GM19351 (cell line): ENCODE results near the gene CCSAP.
"Not testable (repeated sequence)": the region's sequence is repeated elsewhere in the genome, so short reads cannot be mapped to it uniquely, and the experiment has no call there.

ENCODE experiments used
- ATAC-seq: cut with Tn5 transposase; IDR thresholded peaks from one replicate; pipeline ENCODE4 v1.9.1; 2021; ENCODE audit warnings: mild to moderate bottlenecking, moderate library complexity; ENCODE audit not compliant: unreplicated experiment

CCSAP gene

DNA sequence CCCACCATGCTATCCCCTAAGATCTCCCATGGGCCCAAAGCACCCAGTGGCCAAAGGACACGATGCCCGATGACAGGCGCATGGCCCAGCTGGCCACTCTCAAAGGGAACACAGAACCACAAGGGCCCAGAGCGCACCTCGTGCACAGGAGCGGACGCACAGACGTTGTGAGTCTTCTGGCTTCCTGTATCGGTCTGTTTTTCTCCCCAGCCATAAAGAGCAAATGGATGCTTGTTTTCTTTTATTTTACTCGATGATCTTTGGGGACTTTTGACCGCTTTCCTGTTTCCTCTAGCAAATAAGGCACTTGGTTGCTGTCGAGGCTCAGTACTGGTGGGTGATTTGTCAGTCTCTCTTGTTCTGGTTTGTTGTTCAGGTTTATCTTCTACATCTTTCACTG is 16.2 kb downstream of the CCSAP start:
- ATAC-seq = no peak

DNA sequence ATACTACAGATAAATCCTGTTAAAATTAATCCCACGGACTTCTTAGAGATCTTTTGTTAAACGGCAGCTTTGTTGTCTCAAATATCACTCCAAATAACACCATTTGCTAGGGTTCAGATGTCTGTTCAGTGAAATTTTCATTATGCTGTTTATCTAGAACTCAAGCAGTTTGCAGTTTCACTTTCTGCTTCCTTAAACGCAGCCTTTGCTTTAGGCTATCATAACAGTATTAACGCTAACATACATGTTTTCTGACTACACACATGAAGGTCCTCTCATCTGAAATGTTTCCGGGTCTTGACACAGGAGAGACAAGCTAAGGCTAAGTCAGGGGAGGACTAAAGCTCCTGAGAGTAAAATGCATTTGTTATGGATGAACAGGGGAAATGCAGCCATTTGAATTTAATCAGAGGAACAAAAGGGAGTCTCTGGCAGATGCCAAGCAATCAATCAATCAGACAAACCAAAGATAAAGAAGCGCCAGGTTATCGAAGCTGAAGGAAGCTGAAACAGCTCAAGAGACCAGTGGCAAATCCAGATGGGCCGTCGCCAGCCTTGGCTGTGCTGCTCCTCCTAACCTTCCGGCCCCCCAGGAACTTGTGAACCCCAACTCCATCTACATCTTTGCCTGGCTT is 16.9 kb downstream of the CCSAP start:
- no peak for ATAC-seq

DNA sequence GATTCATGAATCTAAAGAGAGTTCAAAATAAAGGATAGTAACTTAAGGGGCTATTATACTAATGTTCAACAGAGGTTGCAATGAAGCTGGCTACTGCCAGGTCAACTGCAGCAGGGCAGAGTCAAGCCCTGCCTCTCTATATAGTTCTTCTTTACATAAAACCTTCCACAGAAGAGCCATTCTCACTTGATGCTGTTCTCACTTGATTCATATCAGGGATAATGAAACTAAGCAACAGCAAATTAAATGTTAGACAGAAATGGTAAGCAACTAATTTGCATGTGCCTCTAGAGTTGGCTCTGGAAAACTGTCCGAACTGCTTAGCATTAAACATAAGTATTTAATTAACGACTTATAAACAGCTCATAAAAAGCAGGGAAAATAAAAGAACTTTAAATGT is 17.4 kb downstream of the CCSAP start:
- ATAC-seq = no peak

DNA sequence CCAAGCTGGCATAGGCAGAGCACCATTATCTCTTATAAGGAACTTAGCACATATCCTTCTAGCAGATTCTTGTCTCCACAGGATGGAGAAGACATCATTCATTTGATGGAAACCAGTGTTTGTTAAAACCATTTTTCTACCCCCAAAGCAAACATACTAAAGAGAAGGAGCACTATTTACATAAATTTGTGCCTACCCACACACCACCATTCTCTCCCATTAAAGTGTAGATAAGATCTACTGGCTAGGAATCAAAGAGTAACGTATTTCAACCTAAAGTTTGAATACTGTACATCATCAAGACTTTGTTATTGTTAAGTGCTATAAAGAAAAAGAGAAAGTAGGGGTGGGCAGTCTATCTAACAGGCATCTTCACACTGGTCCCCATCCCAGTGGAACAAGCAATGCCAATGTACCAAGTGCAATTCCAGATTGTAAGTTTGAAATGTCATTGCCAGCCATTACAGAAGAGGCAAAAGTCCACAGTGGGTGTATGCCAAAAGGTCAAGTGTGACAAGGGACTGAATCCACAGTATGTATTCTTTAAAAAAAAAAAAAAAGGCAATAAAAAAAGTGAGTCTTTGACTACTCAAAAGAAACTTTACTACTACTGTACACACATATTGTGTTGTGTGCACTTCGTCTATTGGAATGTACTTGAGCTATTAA is 18.8 kb downstream of the CCSAP start:
- ATAC-seq = no peak

DNA sequence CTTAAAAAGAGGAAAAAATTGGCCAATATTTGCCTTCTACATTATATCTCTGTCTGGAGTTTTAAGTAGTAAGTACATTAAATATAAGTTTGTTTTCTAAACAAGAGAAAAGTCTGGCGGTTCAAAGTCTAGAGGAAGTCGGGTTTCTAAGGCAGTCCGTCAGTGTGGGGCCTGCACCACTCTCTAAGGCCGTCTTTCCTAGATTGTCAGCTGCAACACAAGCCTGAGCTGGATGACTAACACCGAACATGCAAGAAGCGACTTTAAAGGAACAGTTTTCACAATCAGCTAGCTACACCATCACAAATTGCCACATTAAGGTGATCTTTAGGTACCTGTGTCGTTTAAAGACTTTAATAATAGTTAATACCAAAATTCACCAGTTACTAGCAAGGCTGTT is 19.6 kb downstream of the CCSAP start:
- ATAC-seq = no peak

DNA sequence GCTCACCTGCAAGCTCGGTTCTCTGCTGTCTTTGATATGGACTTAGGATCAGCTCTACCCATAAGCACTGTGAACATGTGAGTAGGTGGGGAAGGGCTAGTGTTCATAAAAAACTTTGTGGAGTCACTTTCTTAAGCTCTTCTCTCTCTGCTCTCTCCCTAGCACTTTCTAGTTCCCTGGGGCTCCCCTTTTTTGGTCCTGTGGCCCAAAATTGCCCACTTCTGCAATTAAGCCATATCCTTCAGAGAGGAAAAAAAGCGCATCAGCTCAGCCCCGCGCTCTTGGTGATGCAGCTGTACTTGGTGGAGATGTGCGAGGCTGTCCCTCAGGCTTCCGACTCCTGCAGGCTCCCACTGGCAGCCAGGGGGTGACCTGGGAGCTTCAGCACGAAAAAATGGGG is 23.4 kb downstream of the CCSAP start:
- ATAC-seq = no peak

DNA sequence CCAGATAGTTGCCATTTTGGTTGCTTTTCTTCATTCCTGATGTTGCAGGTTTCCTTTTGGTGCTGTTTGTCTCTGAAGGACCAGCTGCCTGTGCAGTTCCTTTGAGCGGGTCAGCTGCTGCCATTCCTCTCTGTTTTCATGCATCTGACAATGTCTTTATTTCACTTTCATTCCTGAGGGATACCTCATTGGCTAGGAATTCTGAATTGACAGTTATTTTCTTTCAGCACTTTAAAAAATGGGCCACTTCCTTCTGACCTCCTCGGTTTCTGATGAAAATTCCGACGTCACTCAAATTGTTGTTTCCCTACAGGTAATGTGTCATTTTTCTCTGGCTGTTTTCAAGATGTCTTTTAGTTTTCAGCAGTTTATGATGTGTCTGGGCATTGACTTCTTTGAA is 24.8 kb downstream of the CCSAP start:
- ATAC-seq = no peak

DNA sequence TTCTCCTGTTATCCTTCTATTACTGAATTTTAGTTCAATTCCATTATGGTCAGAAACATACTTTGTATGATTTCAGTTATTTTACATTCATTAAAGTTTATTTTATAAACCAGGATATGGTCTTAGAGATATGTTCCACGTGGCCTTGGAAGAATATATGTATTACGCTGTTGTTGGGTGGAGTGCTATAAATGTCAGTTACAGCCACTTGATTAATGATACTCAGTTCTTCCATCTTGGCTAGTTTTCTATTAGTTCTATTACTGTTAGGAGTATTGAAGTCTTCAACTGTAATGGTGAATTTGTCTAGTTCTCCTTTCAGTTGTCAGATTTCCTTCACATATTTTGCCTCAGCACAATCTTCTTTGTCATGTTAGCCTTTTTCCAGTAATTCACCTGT is 26.7 kb downstream of the CCSAP start:
- ATAC-seq = no peak

DNA sequence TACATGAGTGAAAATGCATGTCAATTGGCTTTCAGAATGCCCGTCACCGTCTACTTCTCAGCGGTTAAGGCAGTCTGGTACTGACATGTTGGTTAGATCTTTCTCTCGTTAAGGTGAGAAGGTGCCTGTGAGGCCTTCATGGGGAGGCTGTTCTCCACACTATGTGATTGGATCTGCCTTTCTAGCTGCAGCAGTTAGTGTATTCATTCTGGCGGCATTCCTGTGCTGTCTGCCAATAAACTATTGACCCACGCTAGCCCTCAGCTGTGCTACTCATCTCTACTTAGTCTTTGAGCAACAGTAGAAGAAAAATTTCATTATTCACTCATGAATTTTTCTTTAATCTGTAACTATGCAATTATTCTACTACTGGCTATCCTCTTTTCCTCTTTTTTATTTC is 32.0 kb downstream of the CCSAP start:
- no peak for ATAC-seq

DNA sequence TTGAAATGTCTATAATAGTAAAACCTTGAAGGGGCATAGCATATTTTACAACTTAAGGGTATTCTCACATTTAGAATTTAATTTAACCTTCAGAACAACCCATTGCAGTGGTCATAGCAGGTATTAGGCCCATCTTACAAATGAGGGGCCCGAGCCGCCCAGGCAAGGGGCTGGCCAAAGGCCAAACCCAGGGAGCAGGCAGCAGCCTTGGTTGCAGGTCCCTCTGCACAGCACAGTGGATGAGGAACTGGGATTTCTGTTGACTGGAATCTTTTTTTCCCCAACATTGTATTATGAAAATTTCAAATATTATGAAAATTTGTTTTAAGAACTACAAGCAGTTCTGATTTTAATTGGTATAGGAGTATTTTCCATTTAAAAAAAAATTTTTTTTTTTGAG is 33.2 kb downstream of the CCSAP start:
- no peak for ATAC-seq

DNA sequence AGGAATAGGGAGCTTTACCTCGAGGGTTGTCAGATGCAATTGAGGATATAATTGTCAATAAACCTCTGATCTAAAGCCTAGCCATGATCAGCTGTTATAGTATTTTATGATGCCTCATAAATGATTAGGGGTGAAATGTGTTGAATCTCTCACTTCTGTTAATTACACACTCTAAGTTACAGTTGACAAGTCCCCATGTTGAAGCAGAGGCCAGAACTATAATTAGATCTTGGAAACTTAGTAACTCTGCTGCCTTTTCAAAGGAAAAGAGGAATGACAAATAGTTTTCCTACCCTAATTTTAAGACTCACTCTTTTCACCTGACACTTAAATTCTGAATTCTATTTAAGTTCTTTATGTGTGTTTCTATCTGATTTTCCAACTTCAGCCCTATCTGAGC is 33.8 kb downstream of the CCSAP start:
- ATAC-seq = no peak

DNA sequence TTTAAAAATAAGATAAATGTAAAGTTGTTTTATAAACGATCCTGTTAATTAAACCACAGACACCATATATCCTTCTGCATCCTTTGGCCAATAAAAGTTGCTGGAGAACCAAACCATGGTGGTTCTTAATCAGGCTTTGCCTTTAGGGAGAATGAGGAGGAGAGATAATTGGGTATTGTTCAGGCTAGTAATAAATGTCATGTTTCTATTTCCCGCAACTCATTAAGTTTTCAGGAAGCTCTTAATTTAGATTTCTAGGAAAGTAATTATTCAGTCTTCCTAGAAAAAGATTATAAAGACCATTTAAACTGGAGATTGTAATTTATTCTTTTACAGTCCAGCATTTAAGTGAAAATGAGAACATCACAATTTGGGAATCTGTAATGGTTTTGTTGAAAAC is 37.5 kb downstream of the CCSAP start:
- ATAC-seq = no peak

DNA sequence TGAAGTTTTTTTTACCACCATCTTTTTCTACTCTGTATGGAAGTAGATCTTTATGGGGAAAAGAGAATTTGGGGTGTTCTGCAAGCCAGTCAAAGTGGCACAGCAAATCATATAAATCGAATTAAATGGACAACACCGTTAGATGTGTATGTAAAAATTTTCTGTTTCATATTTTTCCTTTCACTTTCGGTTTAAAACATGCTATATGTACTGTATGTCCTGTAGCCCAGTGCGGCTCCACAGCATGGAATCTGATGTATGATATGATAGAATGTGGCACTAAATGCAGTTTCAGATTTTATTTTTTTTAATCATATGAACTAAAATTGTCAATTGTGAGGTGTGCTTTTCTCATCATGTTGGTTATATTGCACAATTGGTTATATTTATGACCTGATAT is 39.0 kb downstream of the CCSAP start:
- ATAC-seq = no peak

DNA sequence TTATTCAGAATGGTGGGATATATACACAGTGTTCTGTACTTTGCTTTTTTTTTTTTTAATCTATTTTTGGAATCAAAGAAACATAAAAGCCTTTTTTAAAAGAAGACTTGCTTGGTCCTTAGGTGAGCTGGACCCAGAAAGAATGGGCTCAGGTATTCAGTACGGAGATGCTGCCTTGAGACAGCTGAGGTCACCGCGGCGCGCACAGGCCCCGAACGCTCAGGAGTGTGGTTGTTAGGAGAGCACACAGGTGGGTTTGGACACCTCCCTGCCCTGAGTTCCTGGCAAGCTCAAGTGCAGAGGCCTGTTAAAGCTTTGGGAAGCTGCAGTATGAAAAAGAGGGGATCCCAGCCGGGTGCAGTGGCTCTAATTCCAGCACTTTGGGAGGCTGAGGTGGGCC is 40.1 kb downstream of the CCSAP start:
- no peak for ATAC-seq

DNA sequence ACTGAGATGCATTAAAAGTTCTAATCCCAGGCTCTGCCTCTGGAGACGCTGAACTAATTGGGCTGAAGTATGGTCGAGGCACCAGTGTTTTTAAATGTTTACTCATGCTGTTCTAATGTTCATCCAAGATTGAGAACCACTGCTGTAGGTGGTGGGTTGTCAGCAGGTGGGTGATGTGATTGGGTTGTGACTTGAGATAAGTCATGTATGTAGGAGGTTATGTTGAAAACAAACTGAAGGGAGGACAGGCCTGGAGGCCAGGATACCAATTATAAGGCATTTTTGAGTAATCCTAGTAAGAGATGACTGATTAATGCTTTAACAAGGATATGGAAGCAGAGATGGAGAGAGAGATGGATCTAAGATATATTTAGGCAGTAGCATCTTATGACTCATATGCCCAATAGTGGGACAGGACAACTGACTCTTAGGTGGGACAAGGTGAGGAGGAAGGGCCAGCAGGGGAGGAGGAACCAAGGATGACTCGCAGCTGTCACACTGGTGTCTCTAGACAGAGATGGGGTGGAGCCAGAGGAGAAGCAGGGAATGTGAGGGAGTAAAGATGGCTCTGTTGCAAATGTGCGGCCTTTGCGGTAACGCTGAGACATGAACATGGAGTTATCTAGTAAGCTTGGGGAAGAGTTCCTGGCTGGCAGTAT is 42.6 kb downstream of the CCSAP start:
- ATAC-seq = no peak

DNA sequence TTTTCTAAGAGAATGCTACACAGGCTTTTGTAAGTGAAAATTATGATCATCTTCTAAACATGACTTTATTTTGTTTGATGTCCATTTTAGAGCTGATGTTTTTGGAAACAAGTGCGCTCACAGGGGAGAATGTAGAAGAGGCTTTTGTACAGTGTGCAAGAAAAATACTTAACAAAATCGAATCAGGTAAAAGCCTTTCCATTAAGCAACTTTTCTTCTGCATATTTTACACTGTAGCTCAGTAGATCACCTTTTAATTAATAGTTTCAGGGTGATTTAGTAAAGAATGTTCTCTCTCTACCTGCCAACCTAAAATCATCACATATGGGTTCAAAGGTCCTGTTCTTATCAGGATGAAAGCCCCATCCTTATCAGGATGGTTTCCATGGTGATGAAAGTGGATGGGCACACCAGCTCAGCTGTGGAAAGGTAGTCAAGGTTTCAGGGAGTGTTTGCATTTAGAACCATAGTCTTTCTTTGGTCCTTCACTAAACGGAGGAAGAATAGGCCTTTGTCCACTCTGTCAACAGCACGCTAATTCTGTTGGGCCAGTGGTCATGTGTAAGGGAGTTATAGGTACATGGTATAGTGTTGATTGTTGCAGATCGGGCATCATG is 43.9 kb downstream of the CCSAP start:
- ATAC-seq = no peak

DNA sequence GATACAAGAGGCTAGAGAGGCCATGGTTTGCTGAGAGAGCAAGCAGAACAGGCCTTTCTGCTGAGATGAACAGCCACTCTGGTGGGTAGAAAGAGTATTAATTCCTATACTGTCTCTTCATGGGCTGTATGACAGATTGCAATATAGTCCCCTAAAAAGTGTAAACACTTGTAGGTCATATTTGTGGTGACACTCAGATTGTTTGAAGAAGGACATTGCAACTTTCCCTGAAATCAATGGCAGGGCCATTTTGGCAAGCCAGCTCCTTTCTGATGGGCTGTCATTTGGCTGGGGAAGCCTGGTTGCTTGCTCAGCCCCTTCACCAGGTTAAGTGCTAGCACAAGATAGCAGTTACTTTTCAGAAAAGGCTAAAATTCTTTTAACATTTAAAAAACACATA is 44.4 kb downstream of the CCSAP start:
- ATAC-seq = no peak

DNA sequence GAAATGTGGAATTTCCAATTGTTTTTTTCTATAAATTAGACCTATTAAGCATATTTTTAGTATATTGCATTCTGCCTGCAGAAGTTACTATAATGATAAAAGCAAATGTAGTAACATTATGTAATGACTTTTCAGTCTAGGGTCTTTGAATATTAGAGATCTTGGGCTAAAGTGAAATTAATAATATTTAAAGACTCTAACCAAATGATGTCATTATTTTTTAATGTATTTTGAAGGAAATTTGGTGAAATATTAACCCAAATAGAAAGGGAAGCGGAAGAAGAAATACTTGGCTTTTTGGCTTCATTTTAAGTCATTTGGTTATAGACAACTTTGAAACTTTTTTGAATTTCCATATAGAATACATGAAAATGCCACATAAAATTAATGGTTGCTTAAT is 45.1 kb downstream of the CCSAP start:
- ATAC-seq = no peak

DNA sequence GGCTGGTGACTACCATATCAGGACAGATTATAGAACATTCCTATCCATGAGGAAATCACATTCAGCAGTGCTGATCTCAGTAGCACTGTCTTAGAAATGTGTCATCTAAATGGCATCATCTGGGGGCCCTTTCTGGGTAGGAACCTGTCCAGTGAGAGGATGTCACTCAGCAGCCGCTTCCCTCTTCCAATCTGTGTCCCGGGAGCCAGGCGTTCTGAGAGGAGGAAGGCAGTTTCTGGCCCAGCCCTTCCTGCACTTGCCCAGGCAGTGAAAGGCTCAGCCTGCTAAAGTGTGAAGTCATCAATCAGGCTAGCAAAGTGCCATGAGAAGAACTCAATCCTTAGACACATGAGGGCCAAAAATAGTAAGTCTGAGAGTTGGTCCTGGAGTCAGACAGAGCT is 46.3 kb downstream of the CCSAP start:
- ATAC-seq = no peak

DNA sequence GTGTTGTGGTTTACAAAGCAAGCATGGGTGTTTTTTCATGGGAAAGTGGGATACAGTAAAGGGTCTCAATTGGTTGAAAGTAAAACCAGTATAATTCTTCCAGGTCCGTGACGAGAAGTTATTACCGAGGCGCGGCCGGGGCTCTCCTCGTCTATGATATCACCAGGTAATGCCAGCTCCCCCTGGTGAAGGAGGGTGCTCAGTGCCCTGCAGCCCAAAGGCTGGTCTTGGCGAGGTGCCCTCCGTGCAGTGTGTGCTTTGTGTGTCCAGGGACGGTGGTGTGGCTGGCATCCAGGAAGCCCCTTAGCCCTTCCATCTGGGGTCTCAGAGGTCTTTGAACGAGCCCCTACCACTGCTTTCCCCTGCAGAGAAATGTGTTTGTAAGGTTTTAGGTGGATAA is 47.1 kb downstream of the CCSAP start:
- no peak for ATAC-seq

DNA sequence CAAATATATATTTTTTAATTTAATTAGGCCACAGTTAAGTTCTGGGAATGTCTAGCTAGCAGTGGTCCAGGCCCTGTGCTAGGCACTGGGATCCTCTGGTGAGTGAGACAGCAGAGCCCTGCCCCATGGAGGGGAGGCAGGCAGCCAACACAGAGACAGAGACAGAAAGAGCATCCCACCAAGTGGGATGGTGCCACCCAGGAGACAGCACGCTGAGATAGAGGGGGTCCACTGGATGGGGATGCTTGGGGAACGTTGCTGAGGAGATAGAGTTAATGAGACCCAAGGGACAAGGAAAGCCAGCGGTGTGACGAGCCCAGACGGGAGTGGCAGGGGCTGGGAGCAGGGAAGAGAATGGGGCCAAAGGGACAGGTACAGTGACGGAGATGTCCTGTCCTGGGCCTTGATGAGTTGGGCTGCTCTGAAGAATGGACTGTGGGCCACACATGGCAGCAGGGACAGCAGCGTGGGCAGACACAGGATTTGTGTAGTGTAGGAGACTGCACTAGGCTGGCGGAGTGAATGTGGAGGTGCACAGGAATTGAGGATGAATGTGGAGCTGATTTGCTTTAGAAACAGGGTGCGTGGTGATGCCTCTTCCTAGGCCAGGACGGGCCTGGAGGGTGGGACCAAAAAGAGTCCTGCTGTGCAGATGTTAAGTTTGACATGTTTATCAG is 49.2 kb downstream of the CCSAP start:
- ATAC-seq = no peak

DNA sequence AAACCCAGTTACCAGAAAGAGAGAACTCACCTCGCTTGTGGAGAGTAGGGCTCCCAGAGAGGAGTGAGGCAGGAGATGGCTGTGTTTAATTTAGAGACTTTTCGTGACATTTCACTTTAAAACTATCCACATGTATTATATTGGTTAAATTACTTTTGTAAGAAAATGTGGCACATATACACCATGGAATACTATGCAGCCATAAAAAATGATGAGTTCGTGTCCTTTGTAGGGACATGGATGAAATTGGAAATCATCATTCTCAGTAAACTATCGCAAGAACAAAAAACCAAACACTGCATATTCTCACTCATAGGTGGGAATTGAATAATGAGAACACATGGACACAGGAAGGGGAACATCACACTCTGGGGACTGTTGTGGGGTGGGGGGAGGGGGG is 51.2 kb downstream of the CCSAP start:
- ATAC-seq = not testable (repeated sequence)
